ENCODE measurements around the gene CLDN19. TPM values are rescaled to one million over a fixed set of nuclear protein-coding genes. Genes with fewer than 3 reads are reported as not detected.

Gene CLDN19
- total and polyA plus RNA-seq, 2 of the 8 experiments (the other 6 are each of a cell fraction or from before 2014, with no cell fraction given): 9.7 to 17.2 TPM

GRCh38 chr1:42747125-42747524, 7.1 kb upstream of the CLDN19 start:
- DNase-seq (ENCODE audit: low read depth in 1 of 2, low spot score in 2 of 2): peak in 1 of 2 experiments; percentile 86
- H3K9ac ChIP-seq (replicated peaks in 1 of 4; ENCODE audit: extremely low read depth in 1 of 4, low read depth in 3 of 4, low read length in 3 of 4): no peak overlapping the region
- H4K8ac ChIP-seq (ENCODE audit: extremely low read depth, insufficient read depth, low read length): no peak overlapping the region
- H3K4me1 ChIP-seq (replicated peaks in 1 of 4; ENCODE audit: control insufficient read depth in 3 of 4, insufficient read depth in 4 of 4, low read length in 3 of 4): peaks cover 0 to 2% (median 0%) of the 10 kb centered on the region in 4 experiments; a peak in 1 of 7 replicates
- H3K27ac ChIP-seq (ENCODE audit: low read depth, low read length): no peak overlapping the region
- ChIA-PET POLR2A (ENCODE audit: partially characterized antibody) (interaction anchor here (0.7 to 3.7 kb wide), 7 partner anchors 17 to 64 kb away, joined by 3 to 9 read pairs (median 3); partner anchors contain the start of genes C1orf50, P3H1 and YBX1), CTCF (ENCODE audit: partially characterized antibody) (interaction anchor here (0.7 to 9.8 kb wide), 19 partner anchors 8 to 272 kb away, joined by 3 to 77 read pairs (median 5); no protein-coding TSS in a partner anchor)
- peak; percentile 60 for FAIRE-seq
- no peak overlapping the region for H2AFZ ChIP-seq (ENCODE audit: low read length)
- H3K4ac ChIP-seq (replicated peaks; ENCODE audit: insufficient read length, low read depth, low read length): no peak overlapping the region
- no peak overlapping the region for H3K23ac ChIP-seq (ENCODE audit: insufficient read length)
- no peak overlapping the region for H4K5ac ChIP-seq (ENCODE audit: insufficient read length, low read depth, low read length)
- 64% methylated on average over 14 of the region's 14 CpGs; no CpG with 5 or more reads in 1 of the 2 experiments for WGBS, 2 experiments (ENCODE audit: extremely low coverage in 1 of 2, insufficient coverage in 1 of 2, insufficient read length in 1 of 2, insufficient replicate concordance in 2 of 2, low coverage in 1 of 2, low lambda C conversion rate in 2 of 2, missing lambda C conversion rate in 1 of 2)
- no peak overlapping the region for H4K91ac ChIP-seq (replicated peaks; ENCODE audit: insufficient read length, low read length)
- no peak overlapping the region for H2BK5ac ChIP-seq (ENCODE audit: low read depth, low read length)
- no peak overlapping the region for H2BK15ac ChIP-seq (ENCODE audit: low read length)
- no peak overlapping the region for H3K56ac ChIP-seq (replicated peaks; ENCODE audit: insufficient read length, low read depth, low read length)
- no peak overlapping the region for H2BK120ac ChIP-seq (replicated peaks; ENCODE audit: low read depth, low read length)
- no peak overlapping the region for H2BK20ac ChIP-seq (ENCODE audit: low read length)
- H3K79me1 ChIP-seq (ENCODE audit: low read depth, low read length): no peaks in the 10 kb centered on the region
- peaks cover 0 to 4% of the 10 kb centered on the region in 2 experiments for H4K20me1 ChIP-seq (replicated peaks in 1 of 2; ENCODE audit: control insufficient read depth in 1 of 2, insufficient read depth in 2 of 2, low read length in 2 of 2)
- H3K36me3 ChIP-seq (ENCODE audit: control insufficient read depth in 2 of 4, insufficient read depth in 4 of 4, low read length in 3 of 4): peaks cover 12 to 34% (median 17%) of the 10 kb centered on the region in 4 experiments
- H3K4me3 ChIP-seq (ENCODE audit: extremely low read depth in 1 of 4, insufficient read depth in 2 of 4, low read depth in 3 of 4, low read length in 4 of 4): no peak overlapping the region
- no peaks in the 10 kb centered on the region for H3K79me2 ChIP-seq (ENCODE audit: control insufficient read depth in 1 of 2, insufficient read depth in 2 of 2, low read length in 2 of 2)
- no peak overlapping the region for H3K18ac ChIP-seq (ENCODE audit: extremely low read depth, low read length)
- H3K23me2 ChIP-seq (ENCODE audit: low read depth, low read length): no peaks in the 10 kb centered on the region
- H3K14ac ChIP-seq (ENCODE audit: insufficient read length): no peak overlapping the region
- peaks cover 4 to 6% of the 10 kb centered on the region in 2 experiments; a peak in 3 of 4 replicates for H3K9me3 ChIP-seq (ENCODE audit: insufficient read depth in 2 of 2, low read depth in 1 of 2, low read length in 1 of 2)
- no peak overlapping the region for H2BK12ac ChIP-seq (ENCODE audit: low read depth, low read length)
- no peak overlapping the region for H3K4me2 ChIP-seq (ENCODE audit: insufficient read depth in 1 of 2, low read depth in 2 of 2, low read length in 2 of 2)
- no peaks in the 10 kb centered on the region for H3K27me3 ChIP-seq (replicated peaks in 1 of 4; ENCODE audit: control insufficient read depth in 3 of 4, extremely low read depth in 1 of 4, insufficient read depth in 3 of 4, low read length in 3 of 4)
- H2AK5ac ChIP-seq (ENCODE audit: low read depth, low read length): no peak overlapping the region
- TF ChIP-seq EGR1 (IDR thresholded peaks at IDR 0.05; ENCODE audit: borderline replicate concordance, low read depth, low read length) (no peak), CEBPB (IDR thresholded peaks at IDR 0.05; ENCODE audit: low read depth, low read length) (no peak), POLR2AphosphoS5 (IDR thresholded peaks at IDR 0.05; ENCODE audit: low read depth, low read length) (no peak), YY1 (IDR thresholded peaks at IDR 0.05; ENCODE audit: low read depth, low read length) (no peak), TEAD4 (IDR thresholded peaks at IDR 0.05; ENCODE audit: low read depth, low read length) (no peak), CHD2 (IDR thresholded peaks at IDR 0.05; ENCODE audit: low read length) (0 out of 2 replicates have a peak, but pooled peaks have one; percentile 37), JUN (IDR thresholded peaks at IDR 0.05; ENCODE audit: low read depth, low read length) (no peak), GABPA (IDR thresholded peaks at IDR 0.05; ENCODE audit: borderline replicate concordance, insufficient read depth, low read length) (0 out of 2 replicates have a peak, but pooled peaks have one; percentile 41), SIN3A (conservative IDR thresholded peaks at IDR 0.05 in 1 of 2, IDR thresholded peaks at IDR 0.05 in 1 of 2; ENCODE audit: low read depth in 1 of 2, low read length in 2 of 2) (peak in 1 of 2 experiments; percentile 49; a peak in 1 of 4 replicates), TAF7 (optimal IDR thresholded peaks at IDR 0.05; ENCODE audit: borderline replicate concordance, low read depth, low read length) (peak; percentile 17), ATF2 (IDR thresholded peaks at IDR 0.05; ENCODE audit: low read length) (no peak)

Measured in H1 (cell line).